Hematopoietic multipotent progenitor cell treated with erythropoietin and hydrocortisone succinate and interleukin-3 and kit ligand, for 15 days (in vitro differentiated cells): Measurements from ENCODE around the gene SSR2.

Experiments used
- DNase-seq: peaks from one replicate; pipeline ENCODE4 v3.0.0-alpha.2; 2015; ENCODE audit warnings: low spot score

SSR2 gene

DNA sequence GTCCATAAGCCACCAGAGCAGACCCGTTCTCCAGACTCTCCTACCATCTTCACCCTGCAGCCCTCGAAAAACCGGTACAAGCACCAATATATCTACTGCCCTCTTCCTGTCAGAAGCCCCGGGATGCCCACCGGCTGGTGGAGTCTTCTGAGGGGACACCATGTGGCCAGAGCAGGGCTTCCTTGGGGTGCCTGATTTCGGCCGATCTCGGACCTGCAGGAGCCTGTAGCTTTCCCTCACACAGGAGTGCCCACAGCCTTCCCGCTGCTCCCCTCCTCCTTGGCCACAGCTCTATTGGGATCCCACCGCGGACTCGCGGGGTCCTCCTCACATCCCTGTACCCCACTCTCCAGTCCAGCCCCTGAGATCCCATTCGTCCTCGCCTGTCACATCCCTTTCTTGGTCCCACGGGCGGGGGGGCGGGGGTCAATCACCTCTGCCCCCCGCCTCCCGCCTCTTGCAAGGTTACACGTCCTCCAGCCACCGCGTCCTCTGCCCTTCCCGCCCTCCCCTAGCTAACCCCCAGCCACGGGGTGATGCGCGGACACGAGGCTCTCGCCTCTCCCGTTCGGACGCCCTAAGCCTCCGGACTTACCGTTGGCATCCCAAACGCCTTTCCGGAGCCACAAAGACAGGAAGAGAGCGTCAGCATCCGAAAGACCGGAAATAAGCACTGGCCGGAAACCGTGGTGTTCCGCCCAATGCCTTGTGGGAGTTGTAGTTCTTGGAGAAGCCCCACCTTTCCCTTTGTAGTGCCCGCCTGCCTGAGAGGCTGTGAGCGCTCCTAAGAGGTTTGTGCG, at the start of gene SSR2:
Gene SSR2, minus strand, starts transcription at position 659 of the 800 bp plus-strand sequence. CDS start 784 bp downstream, outside the sequence.
- DNase-seq = peak; percentile 91

DNA sequence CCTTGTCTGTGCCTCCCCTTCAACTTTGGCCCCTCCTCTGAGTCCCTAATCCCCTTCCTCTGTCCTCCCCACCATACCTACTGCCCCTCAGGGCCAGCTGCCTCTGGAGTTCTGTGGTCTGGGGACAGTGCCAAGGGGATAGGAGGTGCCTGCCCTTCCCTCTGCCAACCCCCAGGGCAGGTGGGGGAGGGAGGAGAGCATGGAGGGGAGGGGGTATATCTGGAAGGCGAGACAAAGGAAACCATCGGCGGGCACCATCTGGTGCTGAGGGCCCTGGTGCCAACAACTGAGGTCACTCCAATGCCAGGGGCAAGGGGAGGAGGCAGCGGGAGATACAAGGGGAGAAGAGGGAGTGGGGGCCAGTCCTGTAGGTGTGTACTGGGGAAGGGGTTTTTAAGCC, 49.8 kb upstream of the SSR2 start:
- DNase-seq = no peak

DNA sequence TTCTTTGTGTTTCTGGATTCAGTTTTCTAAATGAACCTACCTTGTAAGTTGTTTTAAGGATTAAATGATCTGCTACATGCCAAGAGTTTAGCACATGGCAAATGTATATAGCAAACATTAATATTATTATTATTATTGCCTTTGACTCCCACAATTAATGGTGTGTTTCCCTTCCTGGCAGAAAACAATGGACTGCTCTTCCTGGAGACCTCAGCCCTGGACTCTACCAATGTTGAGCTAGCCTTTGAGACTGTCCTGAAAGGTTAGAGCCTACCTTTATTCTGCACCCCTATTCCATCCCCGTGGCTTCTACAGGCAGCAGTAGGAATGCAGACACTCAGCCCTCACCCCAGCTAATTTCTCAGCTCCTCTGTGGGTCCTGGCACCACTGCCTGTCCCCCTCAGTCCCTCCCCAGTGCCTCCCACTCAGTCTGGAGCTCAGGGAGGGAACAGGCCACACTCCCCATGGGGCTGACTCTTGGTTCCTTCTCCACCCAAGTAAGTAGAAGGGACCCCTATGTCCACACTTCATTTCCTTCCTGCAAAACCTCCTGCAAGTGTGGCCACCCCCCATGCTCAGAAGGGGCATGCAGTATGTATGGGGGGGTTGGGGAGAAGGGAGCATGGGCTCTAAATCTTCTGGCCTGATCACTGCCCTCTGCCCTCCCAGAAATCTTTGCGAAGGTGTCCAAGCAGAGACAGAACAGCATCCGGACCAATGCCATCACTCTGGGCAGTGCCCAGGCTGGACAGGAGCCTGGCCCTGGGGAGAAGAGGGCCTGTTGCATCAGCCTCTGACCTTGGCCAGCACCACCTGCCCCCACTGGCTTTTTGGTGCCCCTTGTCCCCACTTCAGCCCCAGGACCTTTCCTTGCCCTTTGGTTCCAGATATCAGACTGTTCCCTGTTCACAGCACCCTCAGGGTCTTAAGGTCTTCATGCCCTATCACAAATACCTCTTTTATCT, 49.0 kb upstream of the SSR2 start:
- DNase-seq = no peak

DNA sequence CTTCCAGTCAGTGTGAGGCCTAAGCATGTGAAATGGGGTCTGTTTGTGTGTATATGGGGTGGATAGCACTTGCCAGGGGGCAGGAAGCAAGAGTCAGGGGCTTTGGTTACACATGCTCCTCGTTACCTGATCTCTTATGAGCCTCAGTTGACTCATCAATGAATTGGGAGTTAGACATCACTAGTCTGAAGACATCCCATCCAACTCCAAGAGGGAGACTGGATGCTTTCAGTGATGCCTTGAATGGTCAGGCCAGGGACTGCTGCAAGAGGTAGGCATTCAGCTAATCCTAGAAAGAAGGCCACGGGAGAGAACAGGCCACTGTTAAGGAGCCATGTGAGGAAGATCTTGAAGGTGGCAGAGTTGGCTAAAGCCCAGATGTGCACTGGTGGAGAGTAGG, 46.5 kb upstream of the SSR2 start:
- DNase-seq = no peak

DNA sequence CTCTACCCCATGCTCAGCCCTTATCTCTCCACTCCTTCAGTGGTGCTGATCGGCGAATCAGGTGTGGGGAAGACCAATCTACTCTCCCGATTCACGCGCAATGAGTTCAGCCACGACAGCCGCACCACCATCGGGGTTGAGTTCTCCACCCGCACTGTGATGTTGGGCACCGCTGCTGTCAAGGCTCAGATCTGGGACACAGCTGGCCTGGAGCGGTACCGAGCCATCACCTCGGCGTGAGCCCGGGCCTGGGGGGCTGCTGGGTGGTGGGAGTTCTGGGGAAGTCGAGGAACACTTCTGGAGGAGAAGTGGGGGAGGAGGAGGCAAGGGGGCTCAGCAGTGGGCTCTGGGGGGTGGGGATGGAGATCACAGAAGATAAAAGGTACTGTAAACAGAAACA, 45.1 kb upstream of the SSR2 start:
- no peak for DNase-seq

DNA sequence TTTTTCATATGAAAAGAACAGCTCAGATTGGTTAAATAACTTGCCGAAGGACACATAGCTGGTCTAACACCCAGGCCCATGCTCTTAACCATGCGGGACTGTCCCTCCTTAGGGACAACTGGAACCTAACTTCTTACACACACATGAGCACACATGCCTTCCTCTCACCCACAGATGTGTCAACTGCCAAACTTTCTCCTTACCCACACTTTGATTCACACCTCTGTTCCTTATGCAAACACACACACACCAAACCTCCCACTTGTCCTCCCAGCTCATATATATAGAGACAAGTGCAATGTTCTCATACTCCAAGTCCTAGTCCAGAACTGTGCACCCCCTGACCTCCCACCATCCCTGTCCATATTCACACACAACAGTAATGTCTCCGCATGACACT, 44.5 kb upstream of the SSR2 start:
- DNase-seq = no peak

DNA sequence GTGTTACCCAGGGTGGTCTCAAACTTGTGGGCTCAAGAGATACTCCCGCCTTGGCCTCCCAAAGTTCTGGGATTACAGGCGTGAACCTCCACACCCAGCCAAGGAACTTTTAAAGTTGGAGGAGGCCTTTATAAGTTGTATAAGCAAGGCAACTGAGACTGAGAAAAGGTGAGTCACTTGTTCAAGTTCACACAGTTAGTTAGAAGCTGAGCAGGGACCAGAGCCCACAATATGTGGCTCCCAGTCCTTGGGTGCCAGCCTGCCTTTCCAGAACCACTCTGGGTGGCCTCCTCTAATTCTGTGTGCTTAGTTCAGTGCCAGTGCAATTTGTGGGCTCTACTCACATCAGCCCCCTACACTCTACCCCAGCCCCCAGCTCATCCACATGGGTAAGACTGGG, 43.9 kb upstream of the SSR2 start:
- DNase-seq = no peak

DNA sequence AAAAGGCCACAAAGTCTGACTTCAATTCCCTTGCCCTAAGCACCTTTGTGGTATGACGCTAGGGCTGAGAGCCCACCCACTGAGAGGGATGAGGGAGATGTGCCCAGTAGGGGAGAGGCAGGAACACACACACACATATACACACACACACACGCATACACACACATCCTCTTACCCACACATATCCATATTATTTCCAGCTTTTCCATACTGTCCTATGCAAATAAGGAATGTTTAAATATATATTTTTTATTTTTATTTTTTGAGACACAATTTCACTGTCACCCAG, 43.2 kb upstream of the SSR2 start:
- DNase-seq = no peak

DNA sequence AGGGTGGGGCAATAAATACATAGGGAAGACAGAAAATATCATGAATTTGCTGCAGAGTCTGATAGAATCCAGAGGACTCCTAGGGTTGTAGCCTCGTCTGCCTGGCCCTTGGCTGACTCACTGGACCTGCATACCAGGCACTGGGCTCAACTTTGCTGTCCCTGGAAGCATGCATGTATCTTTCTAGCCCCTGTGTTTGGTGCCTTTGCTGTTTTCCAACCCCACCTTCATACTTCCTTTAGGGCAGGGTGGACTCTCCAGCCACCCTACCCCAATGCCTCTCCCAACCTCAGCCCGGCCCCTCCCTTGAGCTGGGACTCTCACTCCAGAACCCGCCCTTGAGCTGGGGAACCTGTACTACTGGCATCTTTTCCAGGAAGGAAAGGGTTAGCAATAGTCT, 41.4 kb upstream of the SSR2 start:
- DNase-seq = no peak

DNA sequence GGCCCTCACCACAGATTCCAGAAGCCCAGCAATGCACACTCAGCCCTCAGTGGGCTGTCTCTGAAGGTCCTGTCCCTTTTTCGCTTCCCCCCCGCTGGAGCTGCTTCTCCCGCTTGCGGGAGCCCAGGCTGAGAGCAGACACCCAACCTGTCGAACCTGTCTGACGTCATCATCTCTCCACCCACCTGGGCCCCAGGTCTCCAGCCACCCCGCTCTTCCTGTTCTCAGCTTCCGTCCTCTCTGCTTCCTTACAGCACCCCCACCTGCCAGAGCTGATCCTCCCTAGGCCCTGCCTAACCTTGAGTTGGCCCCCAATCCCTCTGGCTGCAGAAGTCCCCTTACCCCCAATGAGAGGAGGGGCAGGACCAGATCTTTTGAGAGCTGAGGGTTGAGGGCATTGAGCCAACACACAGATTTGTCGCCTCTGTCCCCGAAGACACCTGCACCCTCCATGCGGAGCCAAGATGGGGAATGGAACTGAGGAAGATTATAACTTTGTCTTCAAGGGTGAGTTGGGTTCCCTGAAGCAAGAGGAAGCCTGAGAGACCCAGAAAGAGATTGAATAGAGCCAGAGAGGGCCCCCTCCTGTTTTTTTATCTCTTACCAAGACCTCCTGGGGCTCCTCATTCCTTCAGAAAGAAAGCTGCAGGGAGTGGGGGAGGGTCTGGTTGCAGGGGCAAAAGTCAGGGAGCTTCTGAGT, 40.3 kb upstream of the SSR2 start, which contains the start of gene RAB25:
Gene RAB25, plus strand, starts transcription at position 224 of the 700 bp plus-strand sequence. Its CDS starts 241 bp downstream, at position 465.
- DNase-seq = no peak

DNA sequence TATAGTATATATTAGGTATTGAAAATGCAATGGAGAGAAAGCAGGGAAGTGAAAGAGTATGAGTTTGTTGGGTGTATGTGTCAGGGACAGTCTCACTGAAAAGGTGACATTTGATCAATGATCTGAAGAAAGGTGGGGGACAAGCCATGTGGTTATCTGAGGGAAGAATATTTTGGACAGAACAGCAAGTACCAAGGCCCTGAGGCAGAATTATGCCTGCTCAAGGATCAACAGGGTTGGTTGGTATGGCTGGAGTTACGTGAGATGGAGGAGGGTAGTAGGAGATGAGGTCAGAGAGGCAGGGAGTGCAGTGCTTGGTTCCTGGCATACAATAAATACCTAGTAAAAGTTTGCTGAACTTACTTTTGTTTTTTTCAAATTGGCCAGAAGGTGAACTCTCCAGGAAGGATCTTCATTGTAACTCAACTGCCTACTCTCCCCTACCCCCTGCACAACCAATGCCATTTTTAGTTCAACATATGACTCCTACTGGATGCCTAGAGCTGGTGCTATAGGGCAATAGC, 35.6 kb upstream of the SSR2 start:
- no peak for DNase-seq

DNA sequence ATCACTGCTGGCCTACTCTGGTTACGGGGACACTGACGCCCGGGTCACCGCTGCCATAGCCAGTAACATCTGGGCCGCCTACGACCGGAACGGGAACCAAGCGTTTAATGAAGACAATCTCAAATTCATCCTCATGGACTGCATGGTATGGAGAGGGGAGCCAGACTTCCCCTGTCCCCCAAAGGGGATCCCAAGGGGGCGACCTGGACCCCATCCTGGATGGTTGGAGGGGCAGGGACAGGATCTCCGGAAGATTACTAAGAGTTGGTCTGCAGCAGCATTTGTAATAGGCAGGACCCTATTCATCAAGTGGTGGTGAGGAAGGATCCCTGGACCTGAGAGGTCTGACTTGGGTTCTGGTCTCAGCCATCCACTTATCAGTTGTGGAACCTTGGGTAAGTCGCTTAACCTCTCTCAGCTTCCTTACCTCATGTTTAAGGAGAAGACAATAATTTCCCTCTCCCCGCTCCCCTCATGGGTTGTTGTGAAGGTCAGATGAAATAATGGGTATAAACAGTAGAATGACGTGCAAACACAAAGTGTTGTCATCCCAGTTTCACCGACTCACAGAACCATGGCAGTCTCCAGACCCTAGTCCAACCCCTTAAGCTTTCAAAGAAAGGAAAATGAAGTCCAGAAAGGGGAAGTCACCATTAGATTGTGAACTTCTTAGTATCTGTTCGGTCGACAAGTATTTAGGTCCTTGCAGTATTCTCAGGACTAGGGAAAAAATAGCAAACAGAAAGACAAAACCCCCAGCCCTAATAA, 34.7 kb upstream of the SSR2 start:
- peak; percentile 6 for DNase-seq

DNA sequence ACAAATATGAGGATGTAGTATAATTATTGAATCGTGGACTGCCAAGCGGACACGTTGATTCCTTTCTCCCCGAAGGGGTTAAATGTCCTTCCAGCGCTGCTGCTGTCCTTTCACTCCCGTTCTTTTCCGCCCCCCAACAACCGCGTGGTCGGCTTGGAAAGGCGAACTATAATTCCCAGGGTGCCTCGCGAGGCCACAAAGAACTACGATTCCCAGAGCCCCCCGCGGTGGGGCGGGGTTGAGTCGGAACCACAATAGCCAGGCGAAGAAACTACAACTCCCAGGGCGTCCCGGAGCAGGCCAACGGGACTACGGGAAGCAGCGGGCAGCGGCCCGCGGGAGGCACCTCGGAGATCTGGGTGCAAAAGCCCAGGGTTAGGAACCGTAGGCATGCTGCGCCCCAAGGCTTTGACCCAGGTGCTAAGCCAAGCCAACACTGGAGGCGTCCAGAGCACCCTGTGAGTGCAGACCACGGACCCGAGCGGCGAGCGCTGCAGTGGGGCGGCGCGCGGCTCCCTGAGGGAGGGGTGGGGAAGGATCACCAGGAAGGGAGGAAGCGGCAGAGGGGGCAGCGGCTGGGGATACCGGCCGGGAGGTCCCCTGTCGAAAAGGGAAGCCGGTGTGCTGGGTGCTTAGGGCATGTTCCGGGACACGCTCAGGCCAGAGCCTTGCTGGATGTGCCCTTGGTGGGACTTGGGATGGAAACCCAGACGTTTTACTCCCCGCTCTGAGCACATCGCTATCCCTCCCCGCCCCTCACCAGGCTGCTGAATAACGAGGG, 33.9 kb upstream of the SSR2 start, which contains the start of gene LAMTOR2:
Gene LAMTOR2, plus strand, starts transcription at position 283 of the 781 bp plus-strand sequence. Its CDS starts 108 bp downstream, at position 391.
- peak; percentile 94 for DNase-seq

DNA sequence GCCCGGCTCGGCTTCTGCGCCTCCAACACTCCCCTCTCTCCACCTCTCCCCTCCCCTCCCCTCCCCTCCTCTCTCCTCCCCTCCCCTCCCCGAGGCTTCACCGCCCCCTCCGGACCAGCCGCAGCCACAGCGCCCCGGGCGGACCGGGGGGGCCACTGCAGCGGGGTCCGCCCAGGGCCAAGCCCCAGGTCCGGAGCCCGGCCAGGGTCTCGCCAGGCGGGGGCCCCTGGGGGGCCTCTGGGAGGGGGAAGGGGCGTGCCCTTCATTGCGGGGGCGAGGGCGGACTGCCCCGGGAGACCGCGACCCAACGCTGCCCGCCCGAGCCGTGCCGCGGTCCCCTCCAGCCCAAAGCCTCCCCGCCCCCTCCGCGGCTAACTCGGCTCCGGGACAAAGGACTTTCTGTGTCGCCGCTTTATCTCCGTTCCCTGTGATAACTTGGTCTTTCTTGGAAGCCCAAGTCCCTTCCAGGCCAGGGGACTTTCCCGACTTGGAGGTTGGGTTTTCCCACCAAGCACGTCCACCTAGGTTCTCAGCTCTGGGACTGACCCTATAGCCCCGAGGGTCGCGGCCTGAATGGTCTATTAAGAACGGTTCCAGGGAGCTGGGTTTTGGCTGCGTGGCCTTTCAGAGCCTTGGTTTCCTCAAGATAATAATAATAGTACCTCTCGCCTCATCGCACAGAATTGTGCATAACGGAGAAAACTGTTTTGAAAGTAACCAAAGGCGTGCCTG, 33.2 kb upstream of the SSR2 start, which contains the start of gene UBQLN4:
Gene UBQLN4, minus strand, starts transcription at position 31 of the 732 bp plus-strand sequence. CDS start 97 bp downstream, outside the sequence.
- DNase-seq = peak; percentile 73

DNA sequence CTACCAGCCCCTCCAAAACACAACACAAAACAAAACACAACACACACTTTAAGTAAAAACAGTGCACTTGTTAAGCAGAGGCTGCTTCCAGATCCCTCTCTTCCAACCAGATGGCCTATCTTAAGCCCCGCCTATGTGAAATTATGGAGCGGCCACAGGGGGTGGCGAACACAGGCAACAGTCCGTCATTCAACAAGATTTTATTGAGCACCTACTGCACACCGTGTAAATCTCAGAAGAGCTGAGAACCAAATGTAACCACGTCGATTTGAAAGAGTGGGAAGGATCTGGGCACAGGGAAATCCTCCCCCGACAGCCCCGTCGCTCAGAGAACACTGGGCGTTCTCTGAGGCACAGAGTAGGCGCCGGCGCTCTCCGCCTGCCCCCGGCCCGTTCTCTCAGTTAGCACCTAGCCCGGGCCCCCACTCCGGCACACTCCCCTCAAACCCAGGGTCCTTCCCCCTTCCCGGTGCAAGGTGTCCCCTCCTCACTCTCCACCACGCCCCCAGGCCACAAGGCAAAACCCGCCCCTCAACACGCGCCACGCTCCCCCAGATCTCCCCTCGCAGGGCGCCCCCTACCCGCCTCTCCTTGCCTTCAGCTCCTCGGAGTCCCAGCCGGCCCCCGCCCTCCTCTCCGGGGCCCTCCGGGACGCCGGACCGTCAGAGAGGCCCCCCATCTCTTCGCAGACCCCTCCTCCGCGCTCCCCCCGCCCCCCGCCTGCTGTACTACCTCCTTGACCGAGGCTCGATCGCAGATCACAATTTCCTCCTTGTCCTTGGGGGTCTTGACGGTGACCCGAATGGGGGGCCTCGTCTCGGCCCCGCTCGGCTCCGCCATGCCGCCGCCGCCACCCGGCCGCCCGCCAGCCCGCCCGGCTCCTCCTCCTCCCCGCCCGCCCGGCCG, 32.4 kb upstream of the SSR2 start:
- DNase-seq = peak; percentile 50

DNA sequence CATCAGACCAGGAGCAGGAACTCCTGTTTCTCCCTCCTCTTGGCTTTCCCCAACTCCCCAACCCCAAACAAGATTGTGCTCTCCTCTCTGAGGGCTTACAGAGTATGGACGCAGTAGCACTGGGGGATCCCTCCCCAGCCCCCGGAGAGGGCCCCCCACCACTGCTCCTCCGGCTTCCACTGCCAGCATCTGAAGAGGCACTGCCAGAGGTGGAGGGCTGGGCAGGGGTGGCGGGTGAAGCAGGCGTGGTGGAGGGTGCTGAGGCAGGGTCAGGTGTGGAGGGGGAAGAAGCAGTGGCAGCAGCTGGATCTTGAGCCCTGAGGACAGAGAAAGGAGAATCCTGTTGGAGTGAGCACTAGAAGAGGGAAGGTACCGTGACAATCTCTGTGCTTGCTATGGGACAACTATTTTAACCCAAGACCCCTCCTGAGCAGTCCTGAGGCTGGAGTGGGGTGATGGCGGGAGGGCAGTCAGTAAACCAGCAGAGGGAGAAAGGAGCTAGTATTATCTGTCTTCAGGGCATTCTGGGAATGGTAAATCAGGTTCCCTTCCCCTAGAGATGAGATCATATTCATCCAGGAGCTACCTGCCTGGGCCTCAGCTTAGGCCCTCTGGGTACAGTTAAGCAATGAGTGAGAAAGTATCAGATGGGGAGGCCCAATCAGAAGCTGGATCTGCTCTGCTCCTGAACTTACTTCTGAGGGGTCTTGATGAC, 30.4 kb upstream of the SSR2 start:
- no peak for DNase-seq

DNA sequence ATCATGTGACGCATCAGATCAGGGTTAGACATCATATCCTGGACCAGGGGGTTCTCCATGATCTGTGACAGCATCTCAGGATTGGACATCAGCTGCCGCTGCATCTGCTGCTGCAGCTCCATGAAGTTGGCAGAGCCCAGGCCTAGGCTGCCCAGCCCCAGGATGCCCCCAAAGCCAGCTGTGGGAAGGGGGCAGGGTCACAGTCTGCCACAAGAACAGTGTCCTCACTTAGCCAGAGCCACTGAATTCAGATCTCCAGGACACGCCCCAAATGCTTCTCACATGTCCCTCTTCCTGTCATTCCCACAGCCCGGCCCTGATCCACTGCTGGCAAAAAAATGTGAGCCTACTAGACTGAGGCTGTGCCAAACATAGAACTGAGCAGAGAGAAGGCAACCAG, 29.6 kb upstream of the SSR2 start:
- DNase-seq = no peak
